Calu3 (cell line): ENCODE data around the gene OPRD1. TPM values are rescaled to one million over a fixed set of nuclear protein-coding genes. Genes with fewer than 3 reads are reported as not detected.

ENCODE experiments used
- BruUV-seq: library from RNA; stranded (reverse); fragments of 400-500 nt; replicated peaks from 2 replicates; lab custom pipeline; 2021; lab: Mats Ljungman, UMichigan
- CTCF ChIA-PET: fragments of 300-600 bp; sonication (Branson Sonifier 250); formaldehyde crosslinking; loops from one replicate; lab custom pipeline; 2022; ENCODE audit warnings: antibody characterized with exemption; lab: Charles Lee
- DNase-seq: peaks from one replicate; pipeline ENCODE4 v3.0.0; 2022
- H3K27ac Mint-ChIP-seq: one replicate; pipeline ENCODE4 v1.8.0; 2022; ENCODE audit warnings: mixed read lengths; ENCODE audit not compliant: unreplicated experiment
- H3K27me3 Mint-ChIP-seq: one replicate; pipeline ENCODE4 v1.8.0; 2022; ENCODE audit warnings: mixed read lengths; ENCODE audit not compliant: unreplicated experiment
- H3K36me3 Mint-ChIP-seq: one replicate; pipeline ENCODE4 v1.8.0; 2022; ENCODE audit warnings: mild to moderate bottlenecking, moderate library complexity, mixed read lengths; ENCODE audit not compliant: insufficient read depth, unreplicated experiment
- H3K4me1 Mint-ChIP-seq: one replicate; pipeline ENCODE4 v1.8.0; 2022; ENCODE audit warnings: mild to moderate bottlenecking, low read depth, mixed read lengths; ENCODE audit not compliant: unreplicated experiment
- H3K4me3 Mint-ChIP-seq: one replicate; pipeline ENCODE4 v1.8.0; 2022; ENCODE audit warnings: mild to moderate bottlenecking, low read depth, moderate library complexity, mixed read lengths; ENCODE audit not compliant: unreplicated experiment
- H3K9me3 Mint-ChIP-seq: one replicate; pipeline ENCODE4 v1.8.0; 2022; ENCODE audit warnings: low read depth, mixed read lengths; ENCODE audit not compliant: unreplicated experiment
- CTCF ChIP-seq: fragments of 200-600 bp; IDR thresholded peaks from one replicate; pipeline ENCODE4 v1.8.0; 2022; ENCODE audit warnings: antibody characterized with exemption; ENCODE audit not compliant: unreplicated experiment
- intact Hi-C: fragments of 100-400 bp; cut with micrococcal nuclease; formaldehyde crosslinking; loops from one replicate; pipeline ENCODE4 v1.10.0; 2022; ENCODE audit not compliant: unreplicated experiment
- total RNA-seq: library from RNA; stranded (reverse); gene quantifications from 2 replicates; pipeline ENCODE4 v1.2.3, GENCODE V29; 2022

The OPRD1 gene
- total RNA-seq, 1 experiment from 2014 or later, result 0.07 TPM

- Mint-ChIP-seq H3K27ac (no peak overlapping the region), H3K9me3 (no peaks in the 10 kb centered on the region), H3K36me3 (peaks cover 5% of the 10 kb centered on the region), H3K4me3 (no peak overlapping the region), H3K27me3 (peaks cover 60% of the 10 kb centered on the region), H3K4me1 (no peaks in the 10 kb centered on the region)
- no peak for DNase-seq
- TF ChIP-seq CTCF, result no peak
- intact Hi-C loops, result no loop called here
- no TSS peak for BruUV-seq
- CTCF ChIA-PET, result interaction anchor here (1.1 to 1.3 kb wide), 2 partner anchors 20 to 81 kb away, joined by 3 to 7 read pairs; no protein-coding TSS in a partner anchor
Observed at GRCh38 chr1:28796352-28797211, 15.4 kb upstream of the OPRD1 start.

- no TSS peak for BruUV-seq
- Mint-ChIP-seq H3K4me1 (no peaks in the 10 kb centered on the region), H3K9me3 (no peaks in the 10 kb centered on the region), H3K36me3 (no peaks in the 10 kb centered on the region), H3K27ac (no peak overlapping the region), H3K4me3 (no peak overlapping the region), H3K27me3 (peaks cover 64% of the 10 kb centered on the region)
- intact Hi-C loops, result no loop called here
- TF ChIP-seq CTCF, result no peak
- CTCF ChIA-PET, result no interaction called here
- no peak for DNase-seq
Observed at GRCh38 chr1:28800324-28800723, 11.6 kb upstream of the OPRD1 start.

- Mint-ChIP-seq H3K4me1 (no peaks in the 10 kb centered on the region), H3K27me3 (peaks cover 68% of the 10 kb centered on the region), H3K9me3 (no peaks in the 10 kb centered on the region), H3K4me3 (no peak overlapping the region), H3K36me3 (no peaks in the 10 kb centered on the region), H3K27ac (no peak overlapping the region)
- no TSS peak for BruUV-seq
- TF ChIP-seq CTCF, result no peak
- intact Hi-C loops, result no loop called here
- CTCF ChIA-PET, result no interaction called here
- DNase-seq, result no peak
Observed at GRCh38 chr1:28801461-28801860, 10.5 kb upstream of the OPRD1 start.

GRCh38 chr1:28803051-28803450 lies 8.9 kb upstream of the OPRD1 start:
- Mint-ChIP-seq H3K36me3 (no peaks in the 10 kb centered on the region), H3K4me3 (no peak overlapping the region), H3K27me3 (peaks cover 71% of the 10 kb centered on the region), H3K4me1 (no peaks in the 10 kb centered on the region), H3K9me3 (no peaks in the 10 kb centered on the region), H3K27ac (no peak overlapping the region)
- intact Hi-C loops, result no loop called here
- CTCF ChIA-PET, result interaction anchor here (0.9 kb wide), 1 partner anchor 75 kb away, joined by 3 read pairs; no protein-coding TSS in a partner anchor
- TF ChIP-seq CTCF, result no peak
- no peak for DNase-seq
- no TSS peak for BruUV-seq
